Measurements from ENCODE around the gene DMAP1.

DNA sequence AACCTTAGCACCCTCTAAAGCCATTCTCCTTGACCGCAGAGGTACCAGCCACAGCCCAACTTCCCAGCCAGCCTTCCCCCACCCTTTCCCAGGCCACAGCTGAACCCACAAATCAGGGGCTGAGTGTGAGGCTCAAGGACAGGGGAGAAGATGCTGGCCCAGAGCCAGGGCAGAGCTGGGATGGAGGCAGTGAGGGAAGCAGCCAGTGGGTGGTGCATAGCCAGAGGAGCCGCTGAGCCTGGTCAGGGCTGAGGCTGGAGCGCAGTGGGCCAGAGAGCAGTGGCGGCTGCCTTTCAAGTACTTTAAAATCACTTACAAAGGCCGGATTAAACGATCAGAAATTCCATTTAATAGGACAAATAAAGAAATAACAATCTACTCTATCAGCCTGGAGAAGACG is 36.3 kb downstream of the DMAP1 start:
- TF ChIP-seq, protein P1, sequence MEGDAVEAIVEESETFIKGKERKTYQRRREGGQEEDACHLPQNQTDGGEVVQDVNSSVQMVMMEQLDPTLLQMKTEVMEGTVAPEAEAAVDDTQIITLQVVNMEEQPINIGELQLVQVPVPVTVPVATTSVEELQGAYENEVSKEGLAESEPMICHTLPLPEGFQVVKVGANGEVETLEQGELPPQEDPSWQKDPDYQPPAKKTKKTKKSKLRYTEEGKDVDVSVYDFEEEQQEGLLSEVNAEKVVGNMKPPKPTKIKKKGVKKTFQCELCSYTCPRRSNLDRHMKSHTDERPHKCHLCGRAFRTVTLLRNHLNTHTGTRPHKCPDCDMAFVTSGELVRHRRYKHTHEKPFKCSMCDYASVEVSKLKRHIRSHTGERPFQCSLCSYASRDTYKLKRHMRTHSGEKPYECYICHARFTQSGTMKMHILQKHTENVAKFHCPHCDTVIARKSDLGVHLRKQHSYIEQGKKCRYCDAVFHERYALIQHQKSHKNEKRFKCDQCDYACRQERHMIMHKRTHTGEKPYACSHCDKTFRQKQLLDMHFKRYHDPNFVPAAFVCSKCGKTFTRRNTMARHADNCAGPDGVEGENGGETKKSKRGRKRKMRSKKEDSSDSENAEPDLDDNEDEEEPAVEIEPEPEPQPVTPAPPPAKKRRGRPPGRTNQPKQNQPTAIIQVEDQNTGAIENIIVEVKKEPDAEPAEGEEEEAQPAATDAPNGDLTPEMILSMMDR (conservative IDR thresholded peaks at IDR 0.05 in 1 of 2, IDR thresholded peaks at IDR 0.05 in 1 of 2; ENCODE audit: low read depth in 1 of 2, low read length in 2 of 2) = no peak
- no peak for TF ChIP-seq EZH2 (IDR thresholded peaks at IDR 0.05; ENCODE audit: low read length, missing control alignments)

Data from fibroblast of lung (primary cell).